Epithelial cell of prostate (primary cell): ENCODE data around the gene RACGAP1.

Source experiments
- DNase-seq: peaks from one replicate; pipeline ENCODE4 v3.0.0-alpha.2; 2011; ENCODE audit warnings: low read depth, low spot score
- H3K27ac ChIP-seq: fragments of 450-650 bp; 2 replicates; pipeline ENCODE4 v1.5.1; 2017; ENCODE audit warnings: mild to moderate bottlenecking

The RACGAP1 gene

DNA sequence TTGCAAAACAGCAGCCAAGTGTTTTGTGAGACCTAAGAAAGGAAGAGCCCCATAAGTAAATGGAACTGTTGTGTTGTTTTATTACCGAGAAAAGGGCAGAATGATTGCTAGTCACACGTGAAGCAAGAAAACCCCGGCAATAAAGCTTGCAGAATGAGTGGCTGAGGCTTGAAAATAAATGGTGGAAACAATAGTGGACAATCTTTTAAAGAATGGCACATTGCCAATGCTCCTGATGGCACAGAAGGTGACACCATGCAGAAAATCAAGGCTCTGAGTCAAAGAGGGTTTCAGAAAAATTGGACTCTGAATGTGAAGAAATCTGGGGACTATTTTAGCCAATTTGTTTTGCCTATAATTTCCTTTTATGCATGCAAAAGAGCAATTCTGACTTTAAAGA is 78.8 kb downstream of the RACGAP1 start:
- no peak overlapping the region for H3K27ac ChIP-seq

DNA sequence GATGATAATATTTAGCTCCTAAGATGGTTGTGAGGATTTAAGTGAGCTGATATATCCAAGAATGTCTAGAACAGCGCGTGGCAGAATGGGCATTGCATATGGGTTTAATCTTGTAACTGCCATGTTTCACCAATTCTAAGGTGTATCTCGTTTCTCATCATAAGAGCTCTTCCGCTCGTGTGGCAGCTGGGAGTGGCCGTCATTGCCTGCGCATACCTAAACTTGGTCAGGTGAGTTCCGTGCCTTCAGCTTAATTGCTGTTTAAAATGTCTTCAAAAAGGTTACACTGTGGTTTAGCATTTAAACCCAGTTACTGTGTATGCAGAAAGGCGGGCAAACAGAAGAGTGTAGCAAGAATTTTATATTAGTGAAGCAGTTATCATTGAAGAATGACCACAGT is 79.2 kb downstream of the RACGAP1 start:
- no peak overlapping the region for H3K27ac ChIP-seq
- DNase-seq: no peak

More for the DNA sequence above, 78.8 kb downstream of the RACGAP1 start:
- DNase-seq: no peak

DNA sequence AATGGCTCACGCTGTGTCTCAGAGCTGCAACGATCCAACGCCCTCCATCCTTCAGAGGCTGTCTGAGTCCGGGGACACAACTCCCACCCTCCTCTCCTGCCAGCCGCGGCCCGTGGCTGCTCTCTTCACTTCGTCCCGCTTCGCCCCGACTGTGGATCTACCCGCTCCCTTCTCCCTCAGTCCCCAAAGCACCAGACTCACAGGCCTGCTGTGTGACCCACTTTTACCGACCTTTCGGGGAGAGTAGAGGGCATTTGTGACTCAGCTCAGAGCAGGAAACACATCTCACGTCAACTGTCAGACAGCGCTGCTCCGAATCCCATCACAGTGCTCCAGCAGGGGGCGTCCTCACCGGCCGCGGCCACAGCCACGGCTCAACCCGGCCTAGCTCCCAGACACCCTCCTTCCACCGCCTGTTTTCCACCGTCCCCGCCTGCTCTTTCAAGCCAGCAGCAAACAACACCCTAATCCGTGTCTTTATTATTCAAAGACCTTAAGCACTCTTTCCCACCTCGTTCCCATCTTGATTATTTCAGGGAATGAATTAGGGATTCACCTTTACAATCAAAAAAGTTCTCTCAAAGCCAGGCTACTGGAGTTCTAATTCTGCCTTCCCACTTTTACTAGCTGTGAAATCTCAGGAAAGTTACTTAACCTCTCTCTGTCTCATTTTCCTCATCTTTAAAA is 79.8 kb downstream of the RACGAP1 start:
- no peak for DNase-seq
- H3K27ac ChIP-seq: no peak overlapping the region

DNA sequence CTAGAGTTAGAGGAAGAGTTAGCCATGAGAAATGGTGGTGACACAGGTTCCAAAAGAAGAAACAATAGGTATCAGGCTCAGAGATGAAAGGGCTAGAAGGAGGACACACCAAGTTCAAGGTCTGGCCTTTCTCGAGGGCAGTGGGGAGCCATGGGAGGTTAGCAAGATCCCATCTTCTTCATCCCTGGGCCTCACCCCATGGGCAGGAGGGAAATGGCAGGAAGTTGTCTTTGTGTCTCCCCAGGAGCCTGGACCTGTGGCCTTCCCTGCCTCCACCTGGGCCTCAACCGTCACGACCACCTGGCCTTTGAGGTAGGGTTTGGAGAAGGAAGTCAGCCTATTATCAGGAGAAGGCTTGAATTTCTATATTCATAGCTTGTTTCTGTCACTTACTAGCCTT is 80.6 kb downstream of the RACGAP1 start:
- no peak overlapping the region for H3K27ac ChIP-seq
- no peak for DNase-seq

DNA sequence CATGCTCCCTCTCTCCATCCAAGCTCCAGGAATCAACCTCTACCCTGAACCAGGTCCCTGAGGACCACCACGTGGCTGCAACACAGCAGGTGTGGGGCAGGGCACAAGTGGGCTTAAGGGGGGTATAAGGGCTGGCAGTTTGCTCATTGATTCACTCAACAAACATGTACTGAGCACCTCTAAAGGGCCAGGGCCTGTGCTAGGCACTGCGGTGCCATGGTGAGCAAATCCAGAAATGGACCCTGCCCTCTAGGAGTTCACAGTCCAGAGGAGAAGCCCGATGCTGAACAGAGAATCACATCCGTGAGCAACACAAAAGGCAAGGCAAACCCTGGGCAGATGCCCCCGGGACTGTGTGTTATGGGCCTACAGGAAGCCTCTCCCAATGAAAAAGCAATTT is 81.2 kb downstream of the RACGAP1 start:
- DNase-seq: no peak
- no peak overlapping the region for H3K27ac ChIP-seq

DNA sequence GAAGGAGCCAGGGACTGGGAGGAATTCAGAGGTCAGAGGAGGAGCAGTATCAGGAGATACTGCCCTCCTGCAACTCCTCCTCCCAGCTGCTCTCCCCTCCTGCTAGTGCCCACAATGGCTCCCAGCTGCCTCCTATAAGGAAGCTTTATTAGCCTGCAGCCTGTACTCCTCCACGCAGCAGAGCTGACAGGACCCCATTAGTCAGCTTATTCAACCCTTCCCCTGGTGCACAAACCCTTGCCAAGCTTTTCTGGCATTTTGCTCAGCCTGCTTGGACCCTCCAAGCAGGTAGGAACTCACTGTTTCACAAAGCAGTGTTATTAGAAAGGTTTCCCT is 81.7 kb downstream of the RACGAP1 start:
- no peak for DNase-seq
- H3K27ac ChIP-seq: no peak overlapping the region

DNA sequence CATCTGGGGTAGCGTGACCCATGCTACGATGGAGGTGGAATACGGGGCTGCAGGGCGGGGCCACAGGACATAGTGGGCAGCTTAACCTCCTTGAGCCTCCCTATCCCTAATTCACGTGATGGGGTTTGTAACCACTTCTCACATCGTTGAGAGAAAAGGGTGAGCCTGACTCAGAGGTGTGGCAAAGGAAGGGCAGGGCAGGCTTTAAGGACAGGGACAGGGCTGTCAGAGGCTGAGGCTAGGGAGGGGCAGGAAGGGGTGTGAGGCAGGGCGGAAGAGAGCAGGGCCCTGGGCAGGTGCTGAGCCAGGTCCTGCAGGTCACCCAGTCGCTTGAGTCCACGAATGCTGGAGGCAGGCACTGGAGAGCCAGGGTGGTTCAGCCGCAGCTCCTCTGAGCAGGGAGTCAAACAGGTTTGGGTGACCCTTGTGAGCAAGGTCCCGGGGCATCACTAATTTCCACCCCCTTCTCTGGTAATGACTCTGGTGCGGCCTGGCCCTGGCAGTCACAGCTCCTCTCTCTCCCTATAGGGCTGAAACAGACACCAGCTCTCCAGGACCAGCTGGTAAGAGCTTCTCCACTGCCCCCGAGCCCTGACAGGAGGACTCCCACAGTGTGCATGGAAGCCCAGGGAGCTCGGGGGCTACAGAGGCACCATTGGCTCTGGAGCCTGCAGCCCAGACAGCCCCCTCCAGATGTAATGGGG is 82.2 kb downstream of the RACGAP1 start:
- no peak overlapping the region for H3K27ac ChIP-seq

DNA sequence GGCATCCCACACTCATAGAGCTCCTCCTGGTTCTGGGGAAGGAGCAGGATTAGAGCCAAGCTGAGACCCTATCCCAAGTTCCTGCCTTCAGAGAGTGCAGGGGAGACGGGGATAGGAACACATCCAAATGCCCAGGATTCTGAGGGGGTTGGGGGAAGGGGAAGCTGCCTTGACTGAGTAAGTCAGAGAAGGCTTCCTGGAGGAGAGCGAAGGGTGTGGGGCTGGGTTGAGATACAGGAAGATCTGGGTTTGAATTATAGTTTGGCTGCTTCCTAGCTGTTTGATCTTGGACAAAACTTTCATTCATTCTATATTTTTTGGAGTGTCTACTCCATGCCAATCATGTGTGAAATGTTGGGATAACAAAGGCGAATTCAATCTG is 82.8 kb downstream of the RACGAP1 start:
- no peak for DNase-seq
- no peak overlapping the region for H3K27ac ChIP-seq

More for the DNA sequence above, 82.2 kb downstream of the RACGAP1 start:
- no peak for DNase-seq

DNA sequence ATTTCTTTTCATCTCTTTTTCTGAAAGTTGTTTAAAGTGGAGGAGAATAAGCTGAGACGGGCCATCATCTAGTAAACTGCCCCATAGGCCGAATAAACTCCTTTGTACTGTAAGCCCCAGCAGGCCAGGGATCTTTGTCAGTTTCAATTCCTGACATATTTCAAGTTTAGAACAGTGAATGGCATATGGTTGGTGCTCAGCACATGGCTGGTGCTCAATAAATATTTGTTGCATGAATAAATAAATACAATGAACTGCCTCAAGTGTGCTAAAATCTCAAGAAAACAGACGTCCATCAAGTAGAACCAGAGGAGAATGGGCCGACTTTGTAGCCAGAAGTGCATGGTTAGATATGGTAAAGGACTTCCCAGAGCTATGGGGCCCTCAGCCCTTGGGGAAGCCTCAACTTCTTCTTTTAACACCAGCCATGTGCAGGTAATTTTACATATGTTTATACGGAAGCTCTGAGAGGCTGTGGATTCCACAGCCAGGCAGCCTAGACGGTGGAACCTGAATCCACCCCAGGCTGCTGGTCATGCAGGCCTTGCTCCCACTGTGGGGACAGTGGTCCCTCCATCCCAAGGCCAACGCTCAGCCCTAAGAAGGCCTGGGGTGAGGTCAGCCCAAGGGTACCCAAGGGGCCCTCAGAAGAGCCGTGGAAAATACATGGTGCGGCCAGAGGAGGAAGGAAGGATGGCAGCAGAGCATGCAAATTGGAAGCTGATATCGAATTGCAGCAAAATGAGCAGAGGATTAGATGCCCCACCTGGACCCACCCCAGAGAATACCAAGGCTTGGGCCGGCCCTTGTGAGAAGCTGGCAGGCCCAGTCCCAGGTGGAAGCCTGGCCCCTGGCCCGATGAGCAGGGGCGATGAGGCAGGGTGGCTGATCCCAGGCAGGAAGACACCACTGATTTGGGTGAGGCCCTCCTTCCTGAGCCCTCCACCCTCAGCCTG is 83.5 kb downstream of the RACGAP1 start:
- no peak for DNase-seq
- no peak overlapping the region for H3K27ac ChIP-seq

DNA sequence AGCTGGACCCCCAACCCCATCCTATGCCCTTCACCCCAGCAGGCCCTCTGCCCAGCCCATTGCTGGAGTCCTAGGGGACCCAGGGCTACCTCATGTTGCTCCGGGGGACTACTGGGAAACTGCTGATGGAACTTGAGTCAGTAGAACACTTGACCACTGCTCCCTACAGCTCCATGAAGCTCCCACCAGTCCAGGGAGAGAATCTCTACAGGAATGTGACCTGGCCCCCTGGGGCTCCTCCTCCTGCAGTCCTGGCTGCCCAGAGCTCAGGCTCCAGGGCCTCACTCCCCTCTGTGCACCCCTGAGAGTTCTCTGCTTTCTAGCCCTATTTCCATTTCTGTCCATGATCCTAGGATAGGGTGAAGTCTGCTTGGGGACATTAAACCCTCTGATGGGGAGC is 85.6 kb downstream of the RACGAP1 start:
- DNase-seq: no peak
- no peak overlapping the region for H3K27ac ChIP-seq

DNA sequence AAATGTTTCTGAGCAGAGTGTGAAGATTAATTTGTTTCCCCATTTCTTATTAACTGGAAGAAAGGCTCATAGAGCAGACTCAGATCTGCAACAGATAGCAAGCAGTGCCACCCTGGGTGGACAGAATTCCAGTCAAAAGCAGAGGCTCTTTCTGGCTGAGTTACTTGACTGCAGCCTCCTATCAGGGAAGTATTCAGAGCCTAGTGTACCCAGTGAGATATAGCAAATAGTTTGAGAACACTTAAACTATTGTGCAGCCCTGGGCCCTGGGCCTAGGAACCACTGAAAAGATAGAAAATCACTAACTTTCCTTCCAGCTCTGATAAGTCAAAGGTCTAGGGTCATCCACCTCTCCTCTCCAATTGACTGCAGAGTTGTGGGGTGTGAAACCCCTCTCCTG is 86.0 kb downstream of the RACGAP1 start:
- no peak for DNase-seq
- H3K27ac ChIP-seq: no peak overlapping the region
